Peyer's patch (tissue), 4 donors: ENCODE measurements around the gene DDI1. TPM values are rescaled to one million over a fixed set of nuclear protein-coding genes. Genes with fewer than 3 reads are reported as not detected.

Experiments used
- DNase-seq, 3 donors: peaks; one replicate each; pipeline ENCODE4 v3.0.0-alpha.2; 2017 to 2019
- H3K27ac ChIP-seq, 4 donors: fragments of 200-600 bp; sonication (generic); one replicate each; pipeline ENCODE4 v1.5.1; 2016 to 2019
- H3K27me3 ChIP-seq, 2 donors: fragments of 200-600 bp; sonication (generic); one replicate each; pipeline ENCODE4 v1.5.1; 2019
- H3K36me3 ChIP-seq, 3 donors: fragments of 200-600 bp; sonication (generic); one replicate each; pipeline ENCODE4 v1.5.1; 2016 to 2019
- H3K4me1 ChIP-seq, 4 donors: fragments of 200-600 bp; sonication (generic); one replicate each; pipeline ENCODE4 v1.5.1; 2016 to 2019
- H3K4me3 ChIP-seq, 4 donors: fragments of 200-600 bp; sonication (generic); 1 replicate in 3 of 4; 2 replicates in 1 of 4; pipeline ENCODE4 v1.5.1; 2016 to 2019; ENCODE audit warnings: mild to moderate bottlenecking in 1 of 4
- H3K9me3 ChIP-seq, 4 donors: fragments of 200-600 bp; sonication (generic); one replicate each; pipeline ENCODE4 v1.5.1; 2016 to 2019; ENCODE audit warnings: mild to moderate bottlenecking in 1 of 4
- CTCF ChIP-seq, 6 experiments: fragments of 450-650 bp in 4 of 6; fragments of 200-600 bp in 2 of 6; sonication (generic) in 1 of 6; IDR thresholded peaks; one replicate each; pipeline ENCODE4 v1.5.1; 2017 to 2019; ENCODE audit warnings: antibody characterized with exemption in 6 of 6, mild to moderate bottlenecking in 3 of 6, moderate library complexity in 1 of 6
- POLR2A ChIP-seq, 2 donors: fragments of 450-650 bp; IDR thresholded peaks; one replicate each; pipeline ENCODE4 v1.5.1; 2017; ENCODE audit warnings: antibody characterized with exemption in 2 of 2, mild to moderate bottlenecking in 2 of 2, moderate library complexity in 2 of 2
- total RNA-seq, 4 donors: library from RNA; depleted of rRNA; stranded (reverse); fragments of >200 nt; gene quantifications; one replicate each; pipeline ENCODE4 v1.1.0, GENCODE V29; 2016

The DDI1 gene
- total RNA-seq, 4 donors from 2014 or later, result not detected

- no peaks in the 10 kb centered on the region for H3K9me3 ChIP-seq
- no peak for DNase-seq
- no peak for TF ChIP-seq CTCF (IDR thresholded peaks at IDR 0.05)
- no peak for TF ChIP-seq POLR2A (IDR thresholded peaks at IDR 0.05)
These were observed 21.5 kb downstream of the DDI1 start for GRCh38 chr11:104057908-104058307.

GRCh38 chr11:104058680-104059079 lies 22.2 kb downstream of the DDI1 start:
- Histone ChIP-seq H3K27ac (no peak overlapping the region), H3K9me3 (no peaks in the 10 kb centered on the region), H3K27me3 (no peaks in the 10 kb centered on the region), H3K4me1 (no peaks in the 10 kb centered on the region), H3K36me3 (no peaks in the 10 kb centered on the region), H3K4me3 (no peak overlapping the region)
- no peak for TF ChIP-seq POLR2A (IDR thresholded peaks at IDR 0.05)
- no peak for TF ChIP-seq CTCF (IDR thresholded peaks at IDR 0.05)
- no peak for DNase-seq

More at GRCh38 chr11:104057908-104058307, 21.5 kb downstream of the DDI1 start:
- H3K27me3 ChIP-seq, result no peaks in the 10 kb centered on the region
- no peak overlapping the region for H3K4me3 ChIP-seq
- no peaks in the 10 kb centered on the region for H3K4me1 ChIP-seq
- H3K27ac ChIP-seq, result no peak overlapping the region
- no peaks in the 10 kb centered on the region for H3K36me3 ChIP-seq

- no peaks in the 10 kb centered on the region for H3K27me3 ChIP-seq
- DNase-seq, result no peak
- no peak overlapping the region for H3K27ac ChIP-seq
- no peak overlapping the region for H3K4me3 ChIP-seq
- no peak for TF ChIP-seq POLR2A (IDR thresholded peaks at IDR 0.05)
- TF ChIP-seq CTCF (IDR thresholded peaks at IDR 0.05), result no peak
- H3K4me1 ChIP-seq, result no peaks in the 10 kb centered on the region
- H3K9me3 ChIP-seq, result no peaks in the 10 kb centered on the region
- H3K36me3 ChIP-seq, result no peaks in the 10 kb centered on the region
These were observed 23.8 kb downstream of the DDI1 start for GRCh38 chr11:104060004-104060794.

- DNase-seq, result no peak
- no peaks in the 10 kb centered on the region for H3K4me1 ChIP-seq
- no peaks in the 10 kb centered on the region for H3K9me3 ChIP-seq
- H3K27ac ChIP-seq, result no peak overlapping the region
- no peak overlapping the region for H3K4me3 ChIP-seq
- no peaks in the 10 kb centered on the region for H3K27me3 ChIP-seq
- H3K36me3 ChIP-seq, result no peaks in the 10 kb centered on the region
- no peak for TF ChIP-seq POLR2A (IDR thresholded peaks at IDR 0.05)
These were observed 24.4 kb downstream of the DDI1 start for GRCh38 chr11:104060820-104061219.

DNA sequence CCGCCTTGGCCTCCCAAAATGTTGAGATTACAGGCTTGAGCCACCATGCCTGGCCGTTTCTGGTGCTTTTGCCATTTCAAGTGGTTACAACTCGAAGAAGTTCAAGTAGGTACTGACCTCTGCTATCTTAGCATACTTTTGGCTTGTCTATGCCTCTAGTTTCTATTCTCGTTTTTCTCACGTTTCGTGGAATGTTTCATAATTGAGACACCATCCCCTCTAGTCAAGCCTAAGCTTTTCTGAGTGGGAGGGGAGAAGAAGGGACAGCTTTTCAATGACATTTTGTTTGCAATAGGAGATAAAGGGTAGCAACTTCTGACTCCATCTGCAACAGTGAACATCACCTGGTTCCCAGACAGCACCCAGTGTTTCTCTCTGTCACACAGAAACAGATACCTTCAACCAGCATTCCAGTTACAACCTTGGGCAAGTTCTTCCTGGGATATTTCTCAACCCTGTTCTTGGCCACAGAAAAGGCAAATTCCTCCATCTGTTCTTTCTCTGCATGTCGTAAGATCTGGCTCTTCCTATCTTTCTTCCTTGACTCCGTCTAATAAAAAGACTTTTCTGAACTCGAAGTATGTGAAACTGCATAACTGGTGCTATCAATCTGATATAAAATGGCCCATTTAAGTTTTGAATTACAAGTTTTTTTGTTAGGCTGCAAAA lies 25.5 kb downstream of the DDI1 start:
- no peak overlapping the region for H3K4me3 ChIP-seq
- no peaks in the 10 kb centered on the region for H3K27me3 ChIP-seq
- no peaks in the 10 kb centered on the region for H3K4me1 ChIP-seq
- no peak for TF ChIP-seq CTCF (IDR thresholded peaks at IDR 0.05)
- no peak for TF ChIP-seq POLR2A (IDR thresholded peaks at IDR 0.05)
- H3K27ac ChIP-seq, result no peak overlapping the region
- no peak for DNase-seq
- no peaks in the 10 kb centered on the region for H3K36me3 ChIP-seq
- H3K9me3 ChIP-seq, result no peaks in the 10 kb centered on the region

GRCh38 chr11:104064034-104064630 lies 27.7 kb downstream of the DDI1 start:
- TF ChIP-seq POLR2A (IDR thresholded peaks at IDR 0.05) (no peak), CTCF (IDR thresholded peaks at IDR 0.05) (no peak)
- no peak overlapping the region for H3K4me3 ChIP-seq
- no peak for DNase-seq

More at GRCh38 chr11:104064034-104064630, 27.7 kb downstream of the DDI1 start:
- Histone ChIP-seq H3K9me3 (no peaks in the 10 kb centered on the region), H3K27ac (no peak overlapping the region), H3K36me3 (no peaks in the 10 kb centered on the region), H3K27me3 (no peaks in the 10 kb centered on the region), H3K4me1 (no peaks in the 10 kb centered on the region)
